ENCODE measurements around the gene ADAM10.

ADAM10 gene

DNA sequence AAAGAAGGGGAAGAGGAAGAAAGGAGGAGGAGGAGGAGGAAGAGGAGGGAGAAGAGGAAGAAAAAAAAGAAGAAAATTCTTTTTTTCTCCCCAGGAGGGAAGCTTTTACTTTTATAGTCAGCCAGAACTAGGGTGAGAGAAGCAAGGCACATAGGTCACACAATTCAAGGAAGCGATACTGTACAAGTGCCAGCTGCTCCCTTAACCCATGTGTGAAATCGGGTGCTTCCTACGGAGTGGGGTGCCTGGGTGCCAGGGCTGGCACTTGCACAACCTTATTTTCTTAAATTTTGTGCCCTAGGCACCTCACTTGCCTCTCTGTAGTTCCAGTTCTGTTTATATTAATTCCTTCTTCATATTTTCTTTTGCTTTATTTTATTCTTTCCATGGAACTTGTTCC lies 167.3 kb downstream of the ADAM10 start:
- DNase-seq (ENCODE audit: low read depth in 2 of 2): no peak

DNA sequence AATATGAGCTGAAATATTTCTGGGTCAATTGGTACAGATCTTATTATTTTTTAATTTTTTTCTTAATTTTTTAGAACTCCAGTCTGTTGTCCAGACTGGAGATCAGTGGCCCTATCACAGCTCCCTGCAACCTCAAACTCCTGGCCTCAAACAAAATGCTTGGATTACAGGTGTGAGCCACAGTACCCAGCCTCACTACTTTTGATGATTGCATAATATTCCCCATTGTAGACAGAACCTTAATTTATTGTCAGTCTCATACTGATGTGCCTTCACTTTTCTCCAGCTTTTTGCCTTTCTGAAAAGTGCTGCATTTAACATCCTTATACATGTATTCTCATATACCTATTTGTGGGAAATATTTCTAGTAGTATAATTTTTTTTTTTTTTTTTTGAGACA lies 172.8 kb downstream of the ADAM10 start:
- DNase-seq (ENCODE audit: low read depth in 2 of 2): no peak

DNA sequence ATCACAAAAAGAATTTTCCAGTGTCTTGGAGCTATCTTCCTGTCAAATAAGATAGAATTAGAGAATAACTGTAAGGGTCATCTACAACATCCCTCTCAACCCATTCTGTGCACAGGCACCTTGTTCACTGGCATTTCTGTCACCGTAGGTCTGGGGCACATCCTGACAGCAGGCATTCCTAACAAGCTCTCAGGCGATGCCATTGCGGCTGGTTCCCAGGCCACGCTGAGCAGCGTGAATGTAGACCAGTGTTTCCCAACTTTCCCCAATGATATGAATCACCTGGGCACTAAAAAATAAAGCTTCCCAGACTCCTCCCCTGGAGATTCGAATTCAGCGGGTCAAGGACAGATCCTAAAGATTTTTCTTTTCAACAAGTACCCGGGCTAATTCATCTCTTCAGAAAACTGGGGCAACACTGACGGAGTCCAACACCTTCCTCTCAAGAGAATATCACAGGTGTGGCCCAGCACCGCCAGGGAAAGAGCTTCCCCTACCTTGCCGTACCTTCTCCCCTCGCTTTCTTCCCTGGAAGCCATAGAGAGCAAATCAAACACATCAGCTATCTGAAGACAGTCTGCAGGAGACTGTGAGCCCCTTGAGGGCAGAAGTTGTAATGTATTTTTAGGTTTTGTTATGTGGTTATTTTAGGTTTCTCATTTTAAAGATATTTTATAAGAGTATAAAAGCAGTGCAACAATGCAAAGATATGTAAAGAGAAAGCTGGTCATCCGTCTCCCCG lies 174.3 kb downstream of the ADAM10 start:
- no peak for DNase-seq (ENCODE audit: low read depth in 2 of 2)

DNA sequence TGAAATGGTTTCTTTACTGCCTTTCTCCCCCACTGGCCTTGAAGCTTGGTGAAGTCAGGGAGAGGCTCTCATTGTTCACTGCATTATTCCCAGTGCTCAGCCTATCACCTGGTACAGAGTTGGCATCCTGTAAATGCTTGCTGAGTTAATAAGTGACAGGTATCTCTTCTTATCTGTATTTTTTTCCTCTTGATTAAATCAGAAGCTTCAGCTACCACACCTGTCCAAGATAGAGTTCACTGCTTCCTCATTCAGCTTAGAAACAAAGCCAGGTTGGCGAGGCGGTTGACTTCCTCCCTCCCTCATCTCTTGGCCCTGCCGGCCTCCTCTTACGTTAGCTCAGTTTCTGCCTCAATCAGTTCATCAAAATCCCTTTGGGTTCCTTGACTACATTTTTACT lies 174.9 kb downstream of the ADAM10 start:
- DNase-seq (ENCODE audit: low read depth in 2 of 2): no peak

DNA sequence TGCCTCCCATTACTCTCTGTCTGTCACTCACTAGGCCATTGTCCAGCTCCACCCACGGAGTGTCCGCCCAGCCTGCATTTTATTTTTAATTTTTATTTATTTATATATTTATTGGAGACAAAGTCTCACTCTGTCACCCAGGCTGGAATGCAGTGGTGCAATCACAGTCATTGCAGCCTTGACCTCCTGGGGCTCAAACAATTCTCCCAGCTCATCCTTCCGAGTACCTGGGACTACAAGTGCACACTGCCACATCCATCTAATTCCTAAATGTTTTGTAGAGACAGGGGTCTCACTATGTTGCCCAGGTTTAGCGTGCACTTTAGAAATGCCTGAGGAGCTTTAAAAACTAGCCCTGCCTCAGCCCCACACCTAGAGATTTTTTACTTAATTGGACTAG lies 176.2 kb downstream of the ADAM10 start:
- DNase-seq (ENCODE audit: low read depth in 2 of 2): no peak

DNA sequence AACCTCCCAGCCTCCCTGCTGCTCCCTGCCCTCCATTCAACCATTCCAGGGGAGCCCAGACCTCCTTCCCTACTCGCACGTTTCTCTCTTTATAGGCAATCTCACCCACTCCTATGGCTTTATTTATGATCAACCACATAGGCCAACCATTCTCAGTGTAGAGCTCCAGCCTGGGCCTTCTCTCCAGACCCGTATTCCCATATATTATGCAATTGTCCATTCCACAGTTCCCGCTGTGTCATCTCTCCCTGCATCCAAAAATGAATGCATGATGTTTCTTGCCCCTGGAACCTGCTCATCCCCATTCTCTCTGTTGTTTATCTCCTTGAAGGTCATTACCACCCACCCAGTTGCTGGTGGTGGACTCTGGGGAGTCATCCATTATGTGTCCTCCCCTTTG lies 177.0 kb downstream of the ADAM10 start:
- no peak for DNase-seq (ENCODE audit: low read depth in 2 of 2)

DNA sequence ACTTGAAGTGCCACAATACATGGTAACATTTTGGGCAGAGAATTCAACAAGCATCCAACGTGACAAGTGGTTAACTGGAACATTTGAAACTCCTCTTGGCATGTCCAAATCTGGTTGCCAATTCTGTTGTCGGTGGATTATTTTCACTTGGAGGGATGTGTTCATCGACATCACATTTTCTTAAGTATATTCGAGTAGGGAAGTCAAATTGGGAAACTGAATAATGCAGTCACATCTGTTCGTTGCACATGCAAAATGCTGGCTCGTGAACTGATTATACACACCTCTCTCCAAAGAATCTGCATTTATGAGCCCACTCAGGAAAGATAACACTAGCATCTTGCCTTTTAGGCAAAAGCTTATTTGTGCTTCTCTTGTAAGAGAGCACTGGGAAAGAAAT lies 178.0 kb downstream of the ADAM10 start:
- DNase-seq (ENCODE audit: low read depth in 2 of 2): no peak

DNA sequence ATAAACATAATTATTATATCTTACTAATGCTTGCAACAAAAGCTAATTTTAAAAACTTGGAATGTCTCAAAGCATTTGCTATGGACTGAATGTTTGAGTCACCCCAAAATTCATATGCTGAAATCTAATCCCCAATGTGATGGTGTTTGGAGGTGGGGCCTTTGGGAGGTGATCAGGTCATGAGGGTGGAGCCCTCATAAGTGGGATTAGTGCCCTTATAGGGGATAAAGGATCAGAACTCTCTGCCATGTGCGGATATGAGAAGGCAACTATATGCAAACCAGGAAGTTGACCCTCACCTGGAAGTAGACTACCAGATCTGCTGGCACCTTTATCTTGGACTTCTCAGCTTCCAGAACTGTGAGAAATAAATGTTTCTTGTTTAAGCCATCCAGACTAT lies 180.1 kb downstream of the ADAM10 start:
- no peak for DNase-seq (ENCODE audit: low read depth in 2 of 2)

DNA sequence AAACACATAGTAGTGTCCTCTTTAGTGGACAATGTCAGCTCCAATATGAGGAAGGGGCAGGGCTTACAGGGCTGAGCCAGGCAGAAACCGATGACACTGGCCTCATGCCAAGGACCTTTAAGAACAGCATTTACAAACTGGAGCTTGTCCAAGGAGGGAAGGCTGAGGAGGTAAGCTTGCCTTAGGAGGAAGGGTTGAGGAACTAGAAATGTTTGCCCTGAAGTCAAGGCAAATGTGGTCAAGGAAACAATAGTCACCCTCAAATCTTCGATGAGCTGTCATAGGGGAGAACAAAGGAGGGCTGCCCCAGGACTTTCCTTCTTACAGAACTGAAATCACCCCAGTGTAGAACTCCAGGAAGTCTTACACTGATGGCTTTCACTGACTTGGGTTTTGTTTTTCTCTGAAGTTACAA lies 181.3 kb downstream of the ADAM10 start:
- DNase-seq (ENCODE audit: low read depth in 2 of 2): no peak

DNA sequence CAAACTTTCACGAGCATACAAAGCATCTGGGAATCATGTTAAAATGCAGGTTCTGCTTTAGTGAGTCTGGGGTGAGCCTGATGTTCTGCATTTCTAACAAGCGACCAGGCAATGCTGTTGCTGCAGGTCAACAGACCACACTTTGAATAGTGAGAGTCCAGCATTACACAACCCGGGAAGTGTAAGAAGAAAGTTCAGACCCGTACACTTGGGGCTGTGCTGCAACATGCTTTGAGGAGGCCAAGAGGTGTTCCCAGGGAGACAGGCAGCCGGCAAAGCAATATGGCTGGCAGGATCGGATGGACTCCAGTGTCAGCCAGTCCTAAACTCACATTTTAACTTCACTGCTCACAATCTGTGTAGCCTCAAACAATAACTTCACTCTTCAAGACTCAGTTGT lies 183.5 kb downstream of the ADAM10 start:
- DNase-seq (ENCODE audit: low read depth in 2 of 2): no peak

DNA sequence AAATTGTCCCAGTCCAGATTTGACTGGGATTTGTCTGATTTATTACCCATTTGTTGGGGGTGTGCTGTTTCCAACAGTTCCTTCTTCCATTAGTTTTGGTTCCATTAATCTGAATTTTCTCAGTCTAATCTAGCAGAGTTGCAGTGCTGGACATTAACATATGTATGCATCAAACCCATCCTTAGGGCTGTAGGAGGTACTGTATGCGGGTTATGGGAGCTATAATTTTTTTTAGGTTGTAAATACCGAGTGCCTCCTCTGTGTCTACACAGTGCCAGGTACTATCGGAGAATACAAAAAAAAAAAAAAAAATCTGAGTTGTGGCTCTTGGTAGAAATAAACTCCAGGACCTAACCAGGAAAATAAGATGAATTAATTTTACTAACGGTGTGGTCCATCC lies 183.9 kb downstream of the ADAM10 start:
- no peak for DNase-seq (ENCODE audit: low read depth in 2 of 2)

DNA sequence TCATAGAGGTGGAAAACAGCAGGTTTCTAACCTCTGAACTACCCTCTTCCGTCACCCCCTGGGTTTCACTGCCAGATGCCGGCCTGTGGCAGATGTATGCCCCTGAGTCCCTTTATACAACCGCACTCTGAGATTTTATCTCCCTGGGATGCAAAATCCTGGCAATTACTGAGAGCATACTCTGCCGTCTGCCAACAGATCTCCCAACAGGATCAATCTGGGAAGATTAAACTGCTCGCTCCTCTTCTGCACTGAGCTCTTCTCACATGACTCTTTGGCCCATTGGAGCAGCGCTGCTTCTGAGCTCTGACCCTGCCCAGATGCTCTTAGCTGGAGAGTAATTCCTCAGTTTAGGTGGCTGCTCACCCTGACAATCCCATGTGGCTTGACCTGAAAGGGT lies 184.5 kb downstream of the ADAM10 start:
- no peak for DNase-seq (ENCODE audit: low read depth in 2 of 2)

DNA sequence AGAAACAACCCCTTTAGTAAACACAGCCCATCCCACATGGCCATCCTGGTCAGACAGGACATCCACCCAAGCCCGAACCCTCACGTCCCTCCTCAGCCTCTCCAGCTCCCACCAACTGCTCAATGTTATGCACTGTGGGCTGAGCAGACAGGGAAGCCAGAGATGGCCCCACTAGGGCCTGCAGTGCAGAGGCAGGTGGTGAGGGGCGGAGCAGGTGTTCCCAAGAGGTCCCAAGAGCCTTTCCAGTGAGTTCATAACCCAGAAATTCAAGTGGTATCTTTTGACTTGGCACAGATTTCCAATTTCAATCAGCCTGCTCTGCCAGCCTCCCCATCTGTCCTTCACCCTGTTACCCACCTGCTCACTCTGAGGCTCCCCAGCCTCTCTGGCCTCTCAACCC lies 187.4 kb downstream of the ADAM10 start:
- no peak for DNase-seq (ENCODE audit: low read depth in 2 of 2)

DNA sequence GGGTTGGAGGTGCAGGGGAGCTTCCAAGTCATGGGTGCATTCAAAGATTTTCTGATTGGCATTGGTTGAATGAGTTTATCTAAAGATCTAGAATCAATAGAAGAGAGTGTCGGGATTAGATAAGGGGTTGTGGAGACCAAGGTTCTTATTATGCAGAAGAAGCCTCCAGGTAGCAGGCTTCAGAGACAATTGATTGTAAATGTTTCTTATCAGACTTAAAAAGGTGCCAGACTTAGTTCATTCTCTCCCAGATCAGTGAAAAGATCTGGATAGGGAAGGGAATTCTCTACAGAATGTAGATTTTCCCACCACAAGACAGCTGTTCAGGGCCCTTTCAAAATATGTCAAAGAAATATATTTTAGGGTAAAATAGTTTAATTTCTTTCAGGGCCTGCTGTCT lies 188.2 kb downstream of the ADAM10 start:
- no peak for DNase-seq (ENCODE audit: low read depth in 2 of 2)

DNA sequence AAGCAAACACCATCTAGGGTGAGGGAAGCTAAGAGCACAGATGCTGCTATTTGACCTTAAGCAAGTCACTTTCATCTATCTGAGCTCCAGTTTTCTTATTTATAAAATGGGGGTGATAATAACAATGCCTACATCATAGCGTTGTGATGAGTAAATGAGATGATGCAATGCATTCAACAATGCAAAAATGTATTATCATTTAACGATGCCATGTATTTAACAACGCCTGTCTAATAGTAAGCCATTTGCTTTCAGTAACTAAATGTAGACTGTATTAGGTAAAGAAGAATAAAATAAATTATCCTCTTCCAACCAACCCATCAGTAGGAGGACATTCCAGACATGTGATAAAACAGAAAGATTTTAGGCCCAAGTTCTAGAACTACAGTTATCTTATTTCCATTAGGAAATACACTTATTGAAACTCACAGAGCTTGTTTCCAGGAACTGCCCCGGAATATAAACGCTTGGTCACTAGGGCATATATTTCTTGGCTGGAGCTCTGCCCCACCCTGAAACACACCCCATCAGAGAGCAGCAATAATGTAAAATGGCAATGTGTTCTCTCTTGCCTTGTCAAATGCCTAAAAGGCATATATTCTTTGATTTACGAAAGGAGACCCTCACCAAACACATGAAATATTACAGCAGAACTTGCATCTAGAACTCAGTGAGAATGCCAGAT lies 189.5 kb downstream of the ADAM10 start:
- no peak for DNase-seq (ENCODE audit: low read depth in 2 of 2)

DNA sequence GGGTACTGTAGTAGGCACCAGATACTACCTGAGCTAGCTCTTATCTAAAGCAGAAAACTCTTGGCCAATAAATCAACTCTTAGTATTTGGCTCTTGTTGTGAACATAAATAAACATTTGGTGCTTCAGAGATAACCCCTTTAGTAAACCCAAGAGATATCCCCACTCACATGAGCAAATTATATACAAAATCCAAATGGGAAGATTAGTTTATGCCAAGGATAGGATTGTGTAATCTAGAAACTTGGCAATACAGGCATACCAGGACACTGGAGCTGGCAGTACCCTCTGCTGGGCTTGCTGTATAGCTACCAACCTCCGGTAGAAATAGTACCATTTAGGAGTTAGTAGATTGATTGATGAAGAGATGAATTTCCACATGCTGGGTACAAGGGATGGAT lies 190.7 kb downstream of the ADAM10 start:
- DNase-seq (ENCODE audit: low read depth in 2 of 2): no peak

DNA sequence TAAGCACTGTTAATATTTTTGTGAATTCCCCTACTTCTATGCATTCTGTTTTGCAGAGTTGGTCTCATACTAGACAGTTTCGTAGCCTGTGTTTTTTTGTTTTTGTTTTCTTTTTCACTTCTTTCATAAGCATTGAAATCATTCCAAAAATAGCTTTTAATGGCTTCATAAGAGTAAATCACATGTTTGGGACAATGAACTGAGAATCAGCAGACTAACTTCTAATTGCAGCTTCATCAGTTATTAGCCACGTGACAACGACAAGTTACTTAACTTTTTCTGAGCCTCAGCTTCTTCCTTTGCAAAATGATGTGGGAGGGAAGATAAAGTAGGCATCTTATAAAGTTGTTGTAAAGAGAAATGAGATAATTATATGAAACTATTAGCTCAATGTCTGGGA lies 193.0 kb downstream of the ADAM10 start:
- DNase-seq (ENCODE audit: low read depth in 2 of 2): no peak

DNA sequence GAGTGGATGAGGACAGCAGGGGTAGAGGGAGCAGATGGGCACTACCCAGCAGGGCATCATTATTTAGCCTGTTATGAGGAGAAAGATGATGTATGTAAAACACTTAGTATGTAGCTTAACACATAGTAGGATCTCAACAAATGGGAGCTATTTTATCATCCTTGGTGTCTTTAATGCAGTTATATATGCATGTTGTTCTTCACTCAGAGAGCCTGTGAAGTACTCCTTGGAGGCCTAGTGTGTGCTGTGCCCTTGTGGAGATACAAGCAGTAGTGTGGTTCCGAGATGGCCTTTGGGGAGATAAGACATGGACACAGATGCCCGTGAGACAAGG lies 193.5 kb downstream of the ADAM10 start:
- DNase-seq (ENCODE audit: low read depth in 2 of 2): no peak

DNA sequence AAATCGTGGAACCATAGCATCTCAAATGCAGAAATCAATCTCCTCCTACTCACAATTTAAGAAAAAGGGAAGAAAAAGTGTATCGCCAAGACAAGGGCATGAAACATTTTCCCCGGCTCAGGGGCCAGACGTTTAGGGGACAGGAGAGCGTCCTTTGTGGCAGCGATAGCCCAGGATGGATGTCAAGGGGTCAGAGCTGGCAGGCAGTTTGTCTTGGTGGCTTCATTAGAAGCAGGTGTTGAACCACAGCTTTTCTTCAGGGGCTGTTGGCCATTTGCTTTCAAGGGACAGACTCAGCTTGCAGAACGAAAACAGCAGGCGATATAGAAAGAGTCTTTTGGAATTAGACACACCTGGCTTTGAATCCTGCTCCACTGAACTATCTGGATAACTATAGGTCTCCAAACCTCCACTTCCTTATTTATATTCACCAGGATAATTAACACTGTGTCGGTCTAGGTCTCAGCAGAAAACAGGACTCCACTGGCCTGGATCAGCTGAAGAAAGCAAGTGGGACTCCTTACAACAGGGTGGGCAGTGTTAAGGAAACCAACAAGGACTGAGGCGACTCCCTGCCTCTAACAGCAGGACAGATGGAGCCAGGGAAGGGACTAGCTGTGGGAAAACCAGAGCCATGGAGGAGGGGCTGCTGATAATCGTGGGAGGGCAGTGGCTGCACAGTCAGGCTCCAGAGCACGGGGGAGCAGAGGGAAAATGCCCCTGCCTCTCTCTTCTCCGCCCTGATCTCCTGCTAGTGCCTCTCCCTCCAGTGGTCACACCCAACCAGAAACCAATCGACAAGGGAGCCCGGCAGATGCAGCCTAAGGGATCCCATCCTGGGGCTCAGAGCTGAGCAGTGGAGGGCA lies 194.1 kb downstream of the ADAM10 start:
- no peak for DNase-seq (ENCODE audit: low read depth in 2 of 2)

DNA sequence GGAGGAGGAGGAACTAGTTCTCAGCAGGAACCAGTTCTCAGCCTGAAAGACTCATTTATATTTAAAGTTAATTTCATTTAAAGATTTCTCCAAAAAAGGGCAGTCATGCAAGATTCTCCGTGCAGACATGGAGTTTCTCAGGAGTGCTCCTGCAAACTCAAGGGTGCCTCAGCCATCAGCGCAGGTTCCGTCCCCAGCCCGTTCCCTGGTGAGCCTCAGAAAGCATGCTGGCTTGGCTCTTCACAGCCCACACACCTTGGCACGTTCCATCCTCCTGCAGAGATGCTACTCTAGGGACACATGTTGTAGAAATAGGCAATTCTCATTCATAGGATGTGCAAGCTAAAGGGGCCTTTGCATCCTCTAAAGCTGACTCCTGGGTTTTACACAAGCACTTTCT lies 194.7 kb downstream of the ADAM10 start:
- no peak for DNase-seq (ENCODE audit: low read depth in 2 of 2)

DNA sequence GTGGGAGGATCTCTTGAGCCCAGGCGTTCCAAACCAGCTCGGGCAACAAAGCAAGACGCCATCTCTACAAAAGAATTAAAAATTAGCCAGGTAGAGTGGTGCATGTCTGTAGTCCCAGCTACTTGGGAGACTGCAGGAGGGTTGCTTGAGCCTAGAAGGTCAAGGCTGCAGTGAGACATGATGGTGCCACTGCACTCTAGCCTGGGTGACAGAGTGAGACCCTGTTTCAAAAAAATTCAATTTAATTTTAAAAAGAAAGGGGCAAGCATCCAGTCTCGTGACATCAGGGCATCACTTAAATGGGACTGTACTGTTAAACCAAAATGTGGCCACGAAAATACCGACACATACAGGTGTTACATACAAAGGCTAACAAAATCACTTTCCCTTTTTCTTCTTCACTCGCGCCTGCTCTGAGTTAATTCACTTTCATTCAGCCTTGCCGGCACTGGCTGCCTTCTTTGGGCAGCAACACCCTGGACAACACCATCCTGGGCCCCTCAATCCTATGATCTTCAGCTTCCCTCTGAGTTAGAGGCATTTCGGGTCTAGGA lies 196.1 kb downstream of the ADAM10 start:
- DNase-seq (ENCODE audit: low read depth in 2 of 2): no peak

DNA sequence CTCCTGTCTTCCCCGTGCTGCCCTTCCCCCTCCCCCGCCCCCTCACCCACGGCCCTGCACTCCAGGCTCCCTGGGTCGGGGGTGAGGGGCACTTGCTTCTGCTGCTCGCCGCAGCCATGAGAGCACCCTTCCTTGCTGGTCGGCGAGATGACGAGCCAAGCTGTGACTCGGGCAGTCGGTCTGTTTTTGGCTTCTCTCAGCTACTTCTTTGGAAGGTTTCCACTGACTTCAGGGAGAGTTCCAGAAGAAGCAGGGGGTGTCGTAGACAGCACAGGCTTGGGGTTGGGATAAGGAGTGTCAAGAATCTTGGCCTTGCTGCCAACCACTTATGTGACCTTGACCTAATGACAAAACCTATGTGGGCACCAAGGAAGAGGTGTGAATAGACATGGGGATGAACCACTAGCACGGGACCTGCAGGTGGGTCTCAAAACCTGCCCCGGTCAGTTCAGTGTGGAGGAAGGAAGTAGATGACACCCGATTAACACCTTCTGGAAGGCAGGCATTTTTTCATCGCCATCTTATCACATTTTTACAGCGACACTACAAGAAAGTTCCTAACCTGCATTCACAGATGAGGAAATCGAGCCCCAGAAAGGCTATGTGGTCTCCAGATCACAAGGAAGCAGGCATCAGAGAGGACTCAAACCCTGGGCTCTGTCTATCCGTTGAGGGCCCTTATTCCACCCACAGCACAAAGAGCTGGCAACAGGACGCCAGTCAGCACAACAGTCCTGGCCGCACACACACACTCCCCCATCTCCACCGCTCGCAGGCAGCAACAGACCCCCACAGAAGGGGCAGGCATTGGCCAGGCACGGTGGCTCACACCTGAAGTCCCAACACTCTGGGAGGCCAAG lies 196.8 kb downstream of the ADAM10 start:
- no peak for DNase-seq (ENCODE audit: low read depth in 2 of 2)

Data from stimulated activated CD8-positive, alpha-beta memory T cell treated with anti-CD3 and anti-CD28 coated beads, Interleukin-15, amount 100 ng/mL, for 48 hours (primary cell).